GM12872 (cell line): ENCODE data around the gene PDXK.

Source experiments
- TF ChIP-seq, protein P1 (sequence below): IDR thresholded peaks from 3 replicates; pipeline ENCODE4 v1.5.1; 2011; ENCODE audit warnings: low read depth, mild to moderate bottlenecking, low read length, moderate library complexity; ENCODE audit not compliant: insufficient read depth

Gene PDXK

DNA sequence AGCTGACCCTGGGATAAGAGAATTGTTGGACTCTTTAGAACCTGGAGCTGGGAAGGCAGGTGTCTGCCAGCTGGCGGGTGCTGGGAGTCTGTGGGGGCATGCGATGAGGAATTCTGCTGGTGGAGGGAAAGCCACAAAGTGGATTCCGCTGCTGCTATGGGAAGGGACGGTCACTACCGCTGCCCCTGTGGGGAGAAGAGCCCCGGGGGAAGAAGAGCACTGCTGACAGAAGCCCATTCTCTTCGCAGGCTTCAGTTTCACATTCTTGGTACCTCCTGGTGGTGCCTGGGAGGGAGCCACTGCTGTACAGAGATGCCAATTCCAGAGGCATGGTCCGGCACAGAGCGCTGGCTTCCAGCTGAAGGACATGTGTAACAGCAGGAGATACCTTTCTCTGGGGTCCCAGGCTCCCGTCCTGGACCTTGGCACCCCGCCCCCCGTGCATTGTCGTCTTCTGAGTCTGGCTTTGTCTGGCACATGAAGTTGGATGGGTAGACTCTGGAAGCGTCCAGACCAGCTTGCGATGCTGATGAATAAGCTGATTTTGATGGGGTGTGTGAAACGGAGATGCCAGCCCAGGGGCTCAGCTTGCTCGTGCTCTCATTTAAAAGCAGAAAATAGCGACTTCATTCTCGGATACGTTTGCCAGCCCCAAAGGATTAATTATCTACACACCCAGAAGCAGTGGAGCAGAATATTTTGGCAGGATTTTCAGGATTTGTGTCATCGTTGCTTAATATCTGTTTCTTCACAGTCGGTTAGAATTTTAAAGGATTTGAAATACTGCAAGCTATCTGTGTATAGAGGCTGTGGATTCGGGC, 13.2 kb downstream of the PDXK start:
- TF ChIP-seq, protein P1, sequence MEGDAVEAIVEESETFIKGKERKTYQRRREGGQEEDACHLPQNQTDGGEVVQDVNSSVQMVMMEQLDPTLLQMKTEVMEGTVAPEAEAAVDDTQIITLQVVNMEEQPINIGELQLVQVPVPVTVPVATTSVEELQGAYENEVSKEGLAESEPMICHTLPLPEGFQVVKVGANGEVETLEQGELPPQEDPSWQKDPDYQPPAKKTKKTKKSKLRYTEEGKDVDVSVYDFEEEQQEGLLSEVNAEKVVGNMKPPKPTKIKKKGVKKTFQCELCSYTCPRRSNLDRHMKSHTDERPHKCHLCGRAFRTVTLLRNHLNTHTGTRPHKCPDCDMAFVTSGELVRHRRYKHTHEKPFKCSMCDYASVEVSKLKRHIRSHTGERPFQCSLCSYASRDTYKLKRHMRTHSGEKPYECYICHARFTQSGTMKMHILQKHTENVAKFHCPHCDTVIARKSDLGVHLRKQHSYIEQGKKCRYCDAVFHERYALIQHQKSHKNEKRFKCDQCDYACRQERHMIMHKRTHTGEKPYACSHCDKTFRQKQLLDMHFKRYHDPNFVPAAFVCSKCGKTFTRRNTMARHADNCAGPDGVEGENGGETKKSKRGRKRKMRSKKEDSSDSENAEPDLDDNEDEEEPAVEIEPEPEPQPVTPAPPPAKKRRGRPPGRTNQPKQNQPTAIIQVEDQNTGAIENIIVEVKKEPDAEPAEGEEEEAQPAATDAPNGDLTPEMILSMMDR = no peak

DNA sequence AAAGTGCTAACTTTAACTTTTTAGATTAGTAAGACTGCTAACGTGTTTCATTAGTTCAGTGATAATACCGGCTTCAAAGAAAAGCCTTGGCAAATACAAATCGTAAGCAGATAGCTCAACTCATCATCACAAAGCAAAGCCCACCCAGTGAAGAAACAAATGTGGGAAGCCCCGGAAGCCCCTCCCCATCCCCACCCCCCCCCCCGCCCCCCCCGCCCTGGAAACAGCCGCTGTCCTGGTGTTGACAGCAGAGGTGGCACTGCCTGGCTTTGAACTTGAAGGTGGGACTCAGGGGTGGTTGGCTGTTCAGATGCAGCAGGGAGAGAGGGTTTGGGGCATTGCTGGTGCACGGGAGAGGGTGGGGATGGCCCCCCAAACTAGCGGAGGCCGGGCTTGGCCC, 14.1 kb downstream of the PDXK start:
- TF ChIP-seq, protein P1 = no peak

DNA sequence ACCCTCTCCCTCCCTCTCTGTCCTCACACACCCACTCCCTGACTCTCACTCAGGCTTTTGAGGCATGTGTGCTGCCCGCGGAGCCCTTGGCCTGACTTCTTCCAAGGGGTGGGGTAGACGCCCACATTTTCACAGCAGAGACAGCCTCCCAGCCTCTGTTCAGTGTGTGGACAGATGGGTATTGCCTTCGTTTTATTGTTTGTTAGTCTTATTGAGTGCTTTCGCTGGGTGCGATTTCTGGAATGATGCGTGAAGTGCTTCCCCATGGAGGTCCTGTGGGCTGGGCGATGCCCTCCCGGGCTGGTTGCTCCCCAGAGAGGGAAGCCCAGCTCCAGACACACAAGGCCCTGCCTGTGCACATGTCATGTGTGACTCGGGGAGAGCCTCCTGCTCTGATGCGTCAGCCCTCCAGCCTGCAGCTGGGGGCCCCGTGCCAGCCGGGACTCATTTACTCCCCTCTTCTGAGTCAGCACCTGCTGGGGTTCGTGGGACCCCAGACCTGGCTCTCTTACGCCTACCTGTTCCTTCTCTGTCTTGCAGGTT, 14.7 kb downstream of the PDXK start:
- TF ChIP-seq, protein P1 = no peak

DNA sequence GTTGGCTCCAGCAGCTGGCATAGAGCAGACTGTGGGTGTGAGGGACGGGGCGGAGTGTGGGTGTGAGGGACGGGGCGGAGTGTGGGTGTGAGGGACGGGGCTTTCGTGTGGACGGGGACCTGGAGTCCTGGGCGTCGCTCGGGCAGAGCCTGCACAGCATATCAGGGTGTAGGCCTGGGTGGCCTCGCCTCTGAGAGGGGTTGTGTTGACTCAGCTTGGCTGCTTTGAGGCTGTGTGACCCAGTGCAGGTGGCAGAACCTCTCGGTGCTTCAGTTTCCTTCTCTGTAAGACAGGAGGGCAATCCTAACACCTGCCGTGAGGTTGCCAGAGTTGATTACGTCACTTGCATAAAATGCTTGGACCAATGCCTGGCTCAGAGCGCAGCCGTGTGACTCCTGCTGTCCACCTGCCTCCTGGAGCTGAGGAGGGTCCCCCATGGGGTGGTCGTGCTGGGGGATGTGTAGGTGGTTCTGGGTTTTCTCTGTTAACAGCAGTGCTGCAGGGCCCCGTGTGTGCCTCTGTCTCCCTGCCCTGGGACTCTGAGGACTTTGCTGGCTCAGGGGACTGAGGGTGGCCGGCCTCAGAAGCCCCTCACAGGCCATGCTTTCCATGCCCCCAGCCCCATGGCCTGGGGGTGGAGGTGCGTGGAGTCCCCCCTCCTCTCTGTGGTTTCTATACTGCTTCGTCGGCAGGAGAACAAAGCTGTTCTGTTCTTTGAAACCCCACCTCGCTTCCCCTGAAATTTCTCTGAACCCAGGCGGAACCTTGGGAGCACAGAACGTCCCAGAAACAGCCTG, 15.4 kb downstream of the PDXK start:
- TF ChIP-seq, protein P1 = no peak

DNA sequence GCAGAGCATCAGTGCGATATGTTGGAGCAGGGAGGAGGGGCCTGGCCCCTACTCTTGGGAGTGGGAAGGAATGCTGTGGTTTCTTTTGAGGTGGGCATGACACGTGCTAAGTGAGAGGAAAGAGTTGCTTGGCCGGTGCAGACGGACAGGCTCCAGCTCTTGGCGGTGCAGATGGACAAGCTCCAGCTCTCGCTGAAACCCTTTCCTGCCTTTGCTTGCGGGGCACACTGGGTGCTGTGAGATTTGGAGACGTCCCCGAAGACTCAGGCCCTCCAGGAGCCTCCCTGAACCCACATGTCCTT, 15.9 kb downstream of the PDXK start:
- TF ChIP-seq, protein P1 = no peak

DNA sequence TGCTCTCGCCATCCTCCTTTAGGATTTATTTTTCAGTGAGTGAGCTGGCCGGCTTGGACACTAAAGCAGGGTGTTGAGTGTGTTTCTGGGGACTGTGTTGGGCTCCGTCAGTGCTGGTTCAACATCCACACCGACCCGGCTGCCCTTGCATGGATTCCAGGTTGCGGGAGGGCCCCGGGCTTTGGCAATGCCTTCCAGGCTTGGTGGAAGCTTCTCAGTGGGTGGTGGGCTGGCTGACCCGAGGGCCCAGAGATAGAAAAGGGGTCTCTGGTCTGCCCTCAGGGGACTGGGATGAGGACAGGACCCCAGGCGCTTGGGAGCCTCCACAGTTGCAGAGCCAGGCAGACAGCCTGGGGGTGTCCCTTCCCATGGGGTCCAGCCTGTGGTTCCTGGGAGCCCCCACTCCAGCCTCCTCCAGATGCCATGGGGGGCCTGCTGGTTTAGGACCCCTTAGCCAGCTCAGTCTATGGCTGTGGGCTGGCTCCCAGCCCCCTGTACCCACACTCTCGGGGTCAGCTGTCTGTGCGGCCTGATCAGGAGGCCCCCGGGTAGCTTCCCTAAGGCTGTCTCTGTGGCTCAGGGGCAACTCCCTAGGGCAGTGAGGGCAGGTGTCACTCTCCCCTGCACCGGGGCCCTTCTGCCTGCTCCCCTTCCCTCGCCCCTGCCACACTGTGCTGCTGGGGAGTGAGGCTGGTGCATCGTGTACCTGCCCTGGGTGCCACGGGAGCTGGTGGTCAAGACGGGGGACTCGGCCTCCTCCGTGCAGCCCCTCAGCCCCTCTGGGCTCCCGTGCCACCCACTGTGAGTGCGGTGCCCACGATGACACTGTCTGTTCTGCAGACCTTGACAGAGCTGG, 16.5 kb downstream of the PDXK start:
- TF ChIP-seq, protein P1 = no peak
